ENCODE data around the gene C2orf92.
"Not testable (repeated sequence)": the region's sequence is repeated elsewhere in the genome, so short reads cannot be mapped to it uniquely, and the experiment has no call there.

Gene C2orf92

GRCh38 chr2:97712175-97712574 lies 42.7 kb downstream of the C2orf92 start:
- not testable (repeated sequence) for H3K4me3 ChIP-seq
- H3K27ac ChIP-seq, result peak overlapping the region in 9 of 21 experiments; percentile 10 to 96 (median 86)

GRCh38 chr2:97712693-97713295 lies 43.3 kb downstream of the C2orf92 start:
- Histone ChIP-seq H3K27ac (peak overlapping the region in 16 of 21 experiments; percentile 10 to 96 (median 74)), H3K4me3 (peak overlapping the region in 3 of 7 experiments; percentile 21 to 47 (median 40))

GRCh38 chr2:97713296-97714083 lies 44.0 kb downstream of the C2orf92 start, which contains the start of gene ZAP70:
ZAP70 (plus strand) TSS chr2:97713576; CDS start chr2:97724037, 10,461 bp downstream.
- Histone ChIP-seq H3K27ac (peak within 1 kb of the TSS in 17 of 21 experiments; percentile 10 to 96 (median 73)), H3K4me3 (peak within 1 kb of the TSS; percentile 12 to 47 (median 21))

- Histone ChIP-seq H3K27ac (peak overlapping the region in 17 of 21 experiments; percentile 24 to 96 (median 73)), H3K4me3 (peak overlapping the region; percentile 12 to 47 (median 21))
These were observed 44.8 kb downstream of the C2orf92 start for GRCh38 chr2:97714084-97714949.

DNA sequence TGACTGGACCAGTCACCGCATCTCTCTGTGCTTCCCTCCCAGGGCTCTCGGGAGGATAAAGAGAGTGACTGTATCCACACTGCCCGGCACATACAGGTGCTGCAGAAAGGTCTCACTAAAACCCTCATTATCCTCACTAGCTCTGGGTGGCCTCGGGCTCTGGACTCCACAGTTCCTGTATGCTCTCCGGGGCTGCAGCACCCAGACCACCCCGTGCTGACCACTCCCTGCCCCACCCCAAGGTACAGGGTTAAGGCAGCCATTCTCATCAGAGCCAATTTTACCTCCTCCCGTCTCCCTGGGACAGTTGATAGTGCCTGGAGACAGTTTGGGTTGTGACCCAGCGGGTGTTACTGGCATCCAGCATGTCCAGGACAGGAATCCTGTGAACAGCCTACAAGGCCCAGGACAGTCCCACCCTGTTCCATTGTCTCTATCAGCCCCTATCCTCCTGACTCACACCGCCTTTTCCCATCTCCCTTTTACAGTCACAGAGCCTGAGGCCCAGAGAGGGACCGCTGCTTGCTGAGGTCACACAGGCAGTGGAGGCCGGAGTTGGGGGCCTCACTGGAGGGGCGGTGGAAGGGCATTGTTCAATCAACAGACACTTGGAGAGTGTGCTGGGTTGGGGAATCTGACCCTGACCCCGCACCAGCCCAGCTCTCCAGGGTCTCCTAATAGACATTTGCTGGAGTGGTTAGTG lies 45.6 kb downstream of the C2orf92 start:
- peak overlapping the region in 14 of 21 experiments; percentile 22 to 96 (median 80) for H3K27ac ChIP-seq
- H3K4me3 ChIP-seq, result peak overlapping the region in 6 of 7 experiments; percentile 13 to 47 (median 24)

DNA sequence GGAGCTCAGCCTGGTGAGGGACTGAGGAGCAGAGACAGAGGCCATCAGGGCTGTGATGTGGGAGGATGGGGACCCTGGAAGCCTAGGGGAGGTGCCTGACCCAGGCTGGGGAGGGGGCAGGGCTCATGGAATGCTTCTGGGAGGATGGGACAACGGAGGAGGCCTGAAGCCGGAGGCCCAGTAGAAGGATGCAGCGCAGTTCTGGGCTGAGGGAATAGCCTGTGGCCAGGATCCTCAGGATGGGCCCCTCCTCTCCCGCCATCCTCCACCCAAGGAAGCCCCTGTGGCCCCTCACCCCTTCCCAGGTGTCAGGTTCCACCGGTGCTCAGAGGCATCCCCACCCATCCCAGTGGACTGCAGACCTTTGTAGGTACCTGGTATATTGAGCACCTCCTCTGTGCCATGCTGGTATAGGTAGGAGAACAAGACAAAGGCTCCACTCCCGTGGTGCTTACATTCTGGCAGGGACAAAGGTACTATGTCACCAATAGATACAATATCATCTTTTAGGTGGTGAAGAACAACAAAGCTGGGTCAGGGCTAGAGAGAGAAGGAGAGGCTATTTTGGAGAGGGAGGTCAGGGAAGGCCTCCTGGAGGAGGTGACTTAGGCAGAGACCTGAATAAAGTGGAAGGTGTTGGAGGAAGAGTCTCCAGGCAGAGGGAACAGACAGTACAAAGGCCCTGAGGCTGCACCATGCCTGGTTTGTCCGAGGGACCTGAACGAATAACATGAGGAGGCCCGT lies 46.6 kb downstream of the C2orf92 start:
- Histone ChIP-seq H3K27ac (peak overlapping the region in 6 of 21 experiments; percentile 10 to 96 (median 86)), H3K4me3 (no peak overlapping the region)

- peak overlapping the region in 7 of 21 experiments; percentile 40 to 96 (median 85) for H3K27ac ChIP-seq
- peak overlapping the region in 1 of 7 experiments; percentile 22 for H3K4me3 ChIP-seq
These were observed 47.4 kb downstream of the C2orf92 start for GRCh38 chr2:97716695-97717612.

- Histone ChIP-seq H3K4me3 (peak overlapping the region in 1 of 7 experiments; percentile 22), H3K27ac (peak overlapping the region in 10 of 21 experiments; percentile 15 to 96 (median 75))
These were observed 48.1 kb downstream of the C2orf92 start for GRCh38 chr2:97717613-97717995.

GRCh38 chr2:97718051-97718882 lies 48.8 kb downstream of the C2orf92 start:
- H3K4me3 ChIP-seq, result peak overlapping the region in 2 of 7 experiments; percentile 2 to 22
- peak overlapping the region in 14 of 21 experiments; percentile 14 to 96 (median 54) for H3K27ac ChIP-seq

- peak overlapping the region in 1 of 7 experiments; percentile 22 for H3K4me3 ChIP-seq
- H3K27ac ChIP-seq, result peak overlapping the region in 9 of 21 experiments; percentile 25 to 96 (median 60)
These were observed 49.4 kb downstream of the C2orf92 start for GRCh38 chr2:97718942-97719341.

- H3K4me3 ChIP-seq, result no peak overlapping the region
- peak overlapping the region in 9 of 21 experiments; percentile 25 to 96 (median 60) for H3K27ac ChIP-seq
These were observed 50.0 kb downstream of the C2orf92 start for GRCh38 chr2:97719362-97720155.

DNA sequence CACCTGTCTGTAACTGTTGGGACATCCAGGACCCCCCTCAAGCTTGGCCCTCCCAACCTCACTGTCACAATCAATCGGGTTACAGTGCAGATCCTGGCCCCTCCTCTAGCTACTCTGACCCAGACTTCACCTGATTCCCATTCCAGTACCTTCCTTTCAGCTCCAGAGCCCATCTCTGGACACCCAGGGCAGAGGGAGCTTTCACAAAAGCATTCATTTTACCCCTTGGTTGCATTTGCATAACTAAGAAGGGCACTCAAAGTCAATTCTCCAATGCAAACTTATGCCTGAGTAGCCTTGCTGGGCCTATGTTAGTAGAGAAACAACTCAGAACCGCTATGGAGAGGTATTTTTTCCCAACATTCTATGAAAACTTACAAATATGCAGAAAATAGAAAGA lies 51.2 kb downstream of the C2orf92 start:
- Histone ChIP-seq H3K4me3 (no peak overlapping the region), H3K27ac (peak overlapping the region in 1 of 21 experiments; percentile 19)

DNA sequence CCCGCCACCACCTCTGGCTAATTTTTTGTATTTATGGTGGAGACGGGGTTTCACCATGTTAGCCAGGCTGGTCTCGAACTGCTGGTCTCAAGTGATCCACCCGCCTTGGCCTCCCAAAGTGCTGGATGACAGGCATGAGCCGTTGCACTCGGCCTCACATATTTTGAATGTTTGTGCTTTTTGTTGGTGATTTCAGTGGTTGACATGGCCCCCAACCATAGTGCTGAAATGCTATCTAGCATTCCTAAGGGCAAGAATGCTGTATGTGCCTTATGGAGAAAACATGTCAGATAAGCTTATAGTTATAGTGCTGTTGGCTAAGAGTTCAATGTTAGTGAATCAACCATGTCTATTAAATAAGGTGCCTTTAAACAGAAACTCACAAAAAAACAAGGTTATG lies 52.7 kb downstream of the C2orf92 start:
- Histone ChIP-seq H3K27ac (no peak overlapping the region), H3K4me3 (no peak overlapping the region)

DNA sequence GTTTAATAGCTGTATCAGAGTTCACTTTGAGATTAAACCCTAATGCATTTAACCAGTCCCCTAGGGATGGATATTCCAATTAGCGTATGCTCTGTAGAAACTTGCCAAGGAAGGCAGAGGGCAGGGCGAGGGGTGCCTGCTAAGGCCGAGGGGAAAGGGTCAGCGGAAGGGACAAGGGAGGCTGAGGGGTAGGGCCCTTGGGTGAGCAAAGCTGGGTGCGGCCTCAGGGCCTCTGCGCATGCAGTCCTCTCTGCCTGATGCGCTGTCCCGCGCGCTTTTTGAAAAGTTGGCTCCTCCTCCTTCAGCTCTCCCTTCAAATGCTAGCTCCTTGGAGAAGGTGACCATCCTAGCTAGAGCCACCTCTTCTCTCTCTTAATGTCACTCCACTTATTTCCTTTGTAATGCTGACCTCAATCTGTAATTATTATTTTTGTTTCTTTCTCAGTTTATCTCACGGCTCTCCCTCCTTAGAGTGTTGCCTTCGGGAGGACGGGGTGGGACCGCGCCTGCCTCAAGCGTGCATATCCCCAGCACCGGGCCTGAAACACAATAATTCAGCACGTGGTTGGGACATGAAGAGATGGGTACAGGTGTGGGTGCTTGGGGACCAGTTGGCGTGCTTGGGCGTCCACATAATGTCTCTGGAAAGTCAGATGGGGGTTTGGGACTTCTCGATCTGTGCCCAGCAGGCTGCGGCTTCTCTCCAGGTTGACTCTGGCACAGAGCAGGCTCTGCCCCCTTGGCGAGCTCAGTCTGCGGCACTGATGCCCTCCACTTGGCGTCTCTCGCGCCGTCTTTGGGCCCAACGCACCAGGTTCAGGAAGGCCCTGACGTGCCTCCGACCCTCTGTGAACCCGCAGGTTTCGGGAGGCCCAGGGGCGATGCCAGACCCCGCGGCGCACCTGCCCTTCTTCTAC lies 53.9 kb downstream of the C2orf92 start:
- Histone ChIP-seq H3K27ac (no peak overlapping the region), H3K4me3 (no peak overlapping the region)

DNA sequence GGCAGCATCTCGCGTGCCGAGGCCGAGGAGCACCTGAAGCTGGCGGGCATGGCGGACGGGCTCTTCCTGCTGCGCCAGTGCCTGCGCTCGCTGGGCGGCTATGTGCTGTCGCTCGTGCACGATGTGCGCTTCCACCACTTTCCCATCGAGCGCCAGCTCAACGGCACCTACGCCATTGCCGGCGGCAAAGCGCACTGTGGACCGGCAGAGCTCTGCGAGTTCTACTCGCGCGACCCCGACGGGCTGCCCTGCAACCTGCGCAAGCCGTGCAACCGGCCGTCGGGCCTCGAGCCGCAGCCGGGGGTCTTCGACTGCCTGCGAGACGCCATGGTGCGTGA lies 54.5 kb downstream of the C2orf92 start:
- no peak overlapping the region for H3K4me3 ChIP-seq
- H3K27ac ChIP-seq, result no peak overlapping the region
